K562 (cell line): ENCODE data around the gene MAP2K7. TPM values are rescaled to one million over a fixed set of nuclear protein-coding genes. Genes with fewer than 3 reads are reported as not detected.

Experiments used
- ATAC-seq: fragments of 200-7000 bp; cut with Tn5 transposase; 3 replicates; pipeline ENCODE4 v1.9.1; 2020; ENCODE audit warnings: moderate library complexity
- BruUV-seq: library from RNA; stranded (reverse); fragments of 400-500 nt; replicated peaks from 2 replicates; lab custom pipeline; 2021; lab: Mats Ljungman, UMichigan
- CTCF ChIA-PET: fragments of 300-600 bp; formaldehyde crosslinking; extraction: SDS; loops from one replicate; lab custom pipeline; 2021; ENCODE audit warnings: low intra/inter-chr PET ratio; lab: Yijun Ruan, JAX
- POLR2A ChIA-PET: fragments of 300-600, 350-650 bp; sonication (Branson Sonifier 250); formaldehyde crosslinking; extraction: SDS; loops from one replicate; lab custom pipeline; 2021; ENCODE audit warnings: antibody characterized with exemption, inconsistent platforms; lab: Yijun Ruan, JAX
- DNase-seq, 4 experiments: peaks; one replicate each; pipeline versions ENCODE4 v3.0.0 to v3.0.0-alpha.2; 2011 to 2018; ENCODE audit warnings: low spot score in 3 of 4, mixed read lengths in 3 of 4; ENCODE audit errors: extremely low read depth in 1 of 4
- FAIRE-seq: peaks from 2 replicates; lab custom pipeline; 2011; peaks lifted over from hg19 to GRCh38; lab: Jason Lieb, UNC
- H2AFZ ChIP-seq: 2 replicates; pipeline ENCODE4 v1.6.0; 2011; ENCODE audit warnings: low read depth, low read length, control low read depth, inconsistent platforms
- H3K27ac ChIP-seq: fragments of 200-600 bp; 3 replicates; pipeline ENCODE4 v1.8.0; 2011; ENCODE audit warnings: low read depth, mild to moderate bottlenecking, control low read depth, inconsistent platforms, low read length, moderate library complexity, mixed read lengths; ENCODE audit errors: extremely low read depth
- H3K27me3 ChIP-seq, 2 experiments: fragments of 300-600 bp in 1 of 2; 2 replicates in 1 of 2; 3 replicates in 1 of 2; pipeline versions ENCODE4 v1.6.0 to v1.8.0; 2011; ENCODE audit warnings: inconsistent platforms in 2 of 2, low read length in 2 of 2, mild to moderate bottlenecking in 1 of 2, mixed read lengths in 1 of 2, moderate library complexity in 1 of 2; ENCODE audit not compliant: control insufficient read depth in 2 of 2, insufficient read depth in 2 of 2
- H3K36me3 ChIP-seq: fragments of 300-600 bp; 3 replicates; pipeline ENCODE4 v1.8.0; 2011; ENCODE audit warnings: mild to moderate bottlenecking, low read length, inconsistent platforms; ENCODE audit not compliant: control insufficient read depth, insufficient read depth
- H3K4me1 ChIP-seq, 2 experiments: fragments of 200-600 bp in 1 of 2; replicated peaks in 1 of 2; 2 replicates in 1 of 2; 3 replicates in 1 of 2; pipeline versions ENCODE4 v1.5.1 to v1.8.0; 2011; ENCODE audit warnings: inconsistent platforms in 2 of 2, low read length in 2 of 2, mild to moderate bottlenecking in 1 of 2, mixed read lengths in 1 of 2, moderate library complexity in 1 of 2; ENCODE audit not compliant: control insufficient read depth in 2 of 2, insufficient read depth in 2 of 2
- H3K4me2 ChIP-seq: 2 replicates; pipeline ENCODE4 v1.6.1; 2011; ENCODE audit warnings: low read length, control low read depth, inconsistent platforms, mixed read lengths; ENCODE audit not compliant: insufficient read depth
- H3K4me3 ChIP-seq: fragments of 200-600 bp; sonication (generic), shearing (Covaris generic); 2 replicates; pipeline ENCODE4 v1.5.1; 2016; ENCODE audit warnings: control low read depth, inconsistent platforms
- H3K79me2 ChIP-seq: fragments of 200-600 bp; 3 replicates; pipeline ENCODE4 v1.8.0; 2011; ENCODE audit warnings: low read length, inconsistent platforms; ENCODE audit not compliant: control insufficient read depth, insufficient read depth
- H3K9ac ChIP-seq, 2 experiments: 2 replicates each; pipeline versions ENCODE4 v1.6.0 to v1.6.1; 2011; ENCODE audit warnings: low read depth in 2 of 2, low read length in 2 of 2, control low read depth in 1 of 2, inconsistent platforms in 1 of 2, mild to moderate bottlenecking in 1 of 2, mixed read lengths in 1 of 2; ENCODE audit not compliant: insufficient read depth in 1 of 2
- H3K9me1 ChIP-seq: one replicate; pipeline ENCODE4 v1.6.0; 2011; ENCODE audit warnings: inconsistent platforms, mild to moderate bottlenecking, low read length, moderate library complexity; ENCODE audit not compliant: control insufficient read depth, insufficient read depth
- H3K9me3 ChIP-seq: replicated peaks from 2 replicates; pipeline ENCODE4 v1.5.1; 2011; ENCODE audit warnings: low read depth, low read length, inconsistent platforms; ENCODE audit not compliant: control insufficient read depth, insufficient read depth
- H4K20me1 ChIP-seq: replicated peaks from 2 replicates; pipeline ENCODE4 v1.6.1; 2011; ENCODE audit warnings: low read length, inconsistent platforms, mixed read lengths; ENCODE audit not compliant: control insufficient read depth, insufficient read depth
- CBFA2T3 ChIP-seq: fragments of 450-650 bp; IDR thresholded peaks from 2 replicates; pipeline ENCODE4 v1.6.1; 2017
- DLX4 ChIP-seq: fragments of 250-450 bp; sonication (Bioruptor Pico); IDR thresholded peaks from 2 replicates; pipeline ENCODE4 v1.6.1; 2021; ENCODE audit warnings: mild to moderate bottlenecking
- ETV1 ChIP-seq: fragments of 450-650 bp; conservative IDR thresholded peaks from 2 replicates; pipeline ENCODE4 v1.6.1; 2016; ENCODE audit warnings: missing genetic modification characterization, control low read depth, low read depth, missing compliant biosample characterization
- GABPA ChIP-seq: fragments of 200-800 bp; sonication (Bioruptor generic); conservative IDR thresholded peaks from 2 replicates; pipeline ENCODE4 v1.6.1; 2016; ENCODE audit warnings: low read depth, missing genetic modification characterization, missing compliant biosample characterization
- ILK ChIP-seq: fragments of 450-650 bp; IDR thresholded peaks from 2 replicates; pipeline ENCODE4 v1.6.1; 2016; ENCODE audit warnings: missing genetic modification characterization, low read depth, mild to moderate bottlenecking, missing compliant biosample characterization, moderate library complexity, borderline replicate concordance
- KAT7 ChIP-seq: sonication (generic); formaldehyde crosslinking; IDR thresholded peaks from 2 replicates; pipeline ENCODE4 v1.8.0; 2022; ENCODE audit warnings: missing genetic modification reagents, mild to moderate bottlenecking, borderline replicate concordance
- MBD2 ChIP-seq: sonication (generic); IDR thresholded peaks from 2 replicates; pipeline ENCODE4 v1.6.1; 2016; ENCODE audit warnings: low read depth, borderline replicate concordance
- MNT ChIP-seq, 2 experiments: fragments of 450-650 bp; conservative IDR thresholded peaks; 2 replicates each; pipeline ENCODE4 v1.6.1; 2017; ENCODE audit warnings: mild to moderate bottlenecking in 2 of 2, moderate library complexity in 2 of 2
- NR4A1 ChIP-seq, 2 experiments: fragments of 250-450 bp in 1 of 2; fragments of 450-650 bp in 1 of 2; sonication (Bioruptor Pico) in 1 of 2; IDR thresholded peaks; 2 replicates each; pipeline versions ENCODE4 v1.4.0 to v1.6.1; 2016 to 2020; ENCODE audit warnings: mild to moderate bottlenecking in 2 of 2, missing compliant biosample characterization in 1 of 2, missing genetic modification characterization in 1 of 2, moderate library complexity in 1 of 2
- RBFOX2 ChIP-seq: fragments of 200-400 bp; formaldehyde crosslinking; IDR thresholded peaks from 2 replicates; pipeline ENCODE4 v1.6.1; 2017; ENCODE audit warnings: low read depth, mild to moderate bottlenecking, low read length, moderate library complexity
- SMAD4 ChIP-seq: fragments of 250-450 bp; sonication (Bioruptor Pico); conservative IDR thresholded peaks from 2 replicates; pipeline ENCODE4 v1.8.0; 2021; ENCODE audit warnings: inconsistent platforms, mild to moderate bottlenecking, moderate library complexity
- TAF9B ChIP-seq: fragments of 450-650 bp; IDR thresholded peaks from 2 replicates; pipeline ENCODE4 v1.6.1; 2018; ENCODE audit warnings: mild to moderate bottlenecking; ENCODE audit not compliant: partially characterized antibody
- TRIM25 ChIP-seq: fragments of 450-650 bp; IDR thresholded peaks from 2 replicates; pipeline ENCODE4 v1.7.0; 2016; ENCODE audit warnings: borderline replicate concordance
- YY1 ChIP-seq, 3 experiments: IDR thresholded peaks; 2 replicates each; pipeline ENCODE4 v1.6.1; 2011; ENCODE audit warnings: low read length in 2 of 3, mild to moderate bottlenecking in 2 of 3, moderate library complexity in 2 of 3, borderline replicate concordance in 1 of 3, control low read depth in 1 of 3, low read depth in 1 of 3; ENCODE audit not compliant: insufficient read depth in 3 of 3, insufficient replicate concordance in 2 of 3, control insufficient read depth in 1 of 3, insufficient read length in 1 of 3; ENCODE audit errors: extremely low read depth in 1 of 3
- ZNF12 ChIP-seq: sonication (generic); formaldehyde crosslinking; IDR thresholded peaks from 2 replicates; pipeline ENCODE4 v1.4.0; 2020; ENCODE audit warnings: mild to moderate bottlenecking, missing genetic modification reagents
- WGBS: fragments of 100-300 bp; shearing (Covaris generic); methylation state at CpG from one replicate; pipeline ENCODE4 v1.1.6; 2016; ENCODE audit warnings: low coverage, mixed read lengths; ENCODE audit not compliant: insufficient coverage; ENCODE audit errors: missing lambda C conversion rate; 5-methylcytosine and 5-hydroxymethylcytosine counted together
- in situ Hi-C: fragments of 300-500 bp; cut with MboI; formaldehyde crosslinking; loops from 4 replicates; pipeline ENCODE4 v1.15.0; 2018; ENCODE audit warnings: inconsistent platforms, mixed read lengths
- intact Hi-C: fragments of 100-400 bp; cut with micrococcal nuclease; formaldehyde crosslinking; loops from 2 replicates; pipeline ENCODE4 v1.14.2; 2022
- polyA plus RNA-seq, 8 experiments: library from polyadenylated mRNA; depleted of rRNA in 4 of 8; stranded (reverse) in 5 of 8; unstranded in 3 of 8; fragments of >200 nt; fragmentation: Nextera tagmentation in 2 of 8; fragmentation: Illumina TruSeq in 1 of 8; extraction: Ambion mirVana in 2 of 8; extraction: Trizol in 1 of 8; gene quantifications; 2 replicates each; pipeline versions ENCODE4 v1.2.1 to v1.2.3, GENCODE V29; 2011 to 2014; ENCODE audit warnings: inconsistent platforms in 1 of 8, missing spikeins in 1 of 8
- total RNA-seq, 7 experiments: library from RNA; depleted of rRNA in 6 of 7; stranded (reverse); fragments of >200 nt in 6 of 7; fragmentation: Illumina TruSeq in 2 of 7; extraction: Trizol in 2 of 7; gene quantifications; 2 replicates each; pipeline versions ENCODE4 v1.2.1 to v1.2.3, GENCODE V29; 2011 to 2021; ENCODE audit warnings: low replicate concordance in 1 of 7

The MAP2K7 gene
- total and polyA plus RNA-seq, 9 of the 15 experiments (the other 6 are each of a cell fraction or from before 2014, with no cell fraction given), result 0.51 to 45.8 (median 14.1) TPM

- H3K9me1 ChIP-seq, result no peaks in the 10 kb centered on the region
- no peaks in the 10 kb centered on the region for H3K27me3 ChIP-seq
- peak overlapping the region; percentile 52 for H3K4me3 ChIP-seq
- H3K9ac ChIP-seq, result peak overlapping the region; percentile 72 to 93
- DNase-seq (peak in 1 of 4 experiments; percentile 44), ATAC-seq (peak; percentile 1; the same call in 1 of the 3 replicates), FAIRE-seq (no peak)
- intact Hi-C loops, result loop anchor here (1.0 to 5.0 kb wide), 2 partner anchors 49 to 68 kb away; partner anchors contain the start of gene PRR36
- POLR2A ChIA-PET, result interaction anchor here (0.7 to 3.1 kb wide), 8 partner anchors 8 to 83 kb away, joined by 3 to 26 read pairs (median 10); partner anchors contain the start of genes ELAVL1, MAP2K7 and TIMM44
- H3K36me3 ChIP-seq, result peaks cover 19% of the 10 kb centered on the region; the same call in 1 of the 3 replicates
- WGBS, result 16% methylated on average over 17 of the region's 17 CpGs
- peaks cover 10% of the 10 kb centered on the region; the same call in 1 of the 2 replicates for H4K20me1 ChIP-seq
- H3K4me2 ChIP-seq, result peak overlapping the region; percentile 98
- H2AFZ ChIP-seq, result peak overlapping the region; percentile 83; the same call in 1 of the 2 replicates
- peaks cover 13 to 80% of the 10 kb centered on the region in 2 experiments for H3K4me1 ChIP-seq
- in situ Hi-C loops, result loop anchor here (5.0 kb wide), 1 partner anchor 69 kb away; no protein-coding TSS in a partner anchor
- H3K9me3 ChIP-seq, result no peaks in the 10 kb centered on the region
- peak overlapping the region; percentile 89 for H3K27ac ChIP-seq
- BruUV-seq, result TSS peak; percentile 94
- H3K79me2 ChIP-seq, result peaks cover 14% of the 10 kb centered on the region
- CTCF ChIA-PET, result no interaction called here
- peak; percentile 51; the same call in 1 of the 2 replicates for TF ChIP-seq ETV1 (tag)
- no peak for TF ChIP-seq DLX4 (CRISPR knock-in tag)
- TF ChIP-seq RBFOX2, result peak; percentile 51; the same call in 1 of the 2 replicates
- TF ChIP-seq GABPA (tag), result peak; percentile 68
- TF ChIP-seq ZNF12 (CRISPR knock-in tag), result no peak
- TF ChIP-seq ILK, result no peak
- TF ChIP-seq CBFA2T3, result 0 out of 2 replicates have a peak, but pooled peaks have one; percentile 3
- 0 out of 4 replicates have a peak, but pooled peaks of 1 of the 2 experiments have one; percentile 6 for TF ChIP-seq MNT (conservative IDR thresholded peaks at IDR 0.05)
- 0 out of 2 replicates have a peak, but pooled peaks have one; percentile 5 for TF ChIP-seq SMAD4 (CRISPR knock-in tag)
- peak in 1 of 3 experiments; percentile 5 for TF ChIP-seq YY1 (IDR thresholded peaks at IDR 0.05; ENCODE audit: borderline replicate concordance in 1 of 3, control insufficient read depth in 1 of 3, extremely low read depth in 1 of 3, insufficient read depth in 3 of 3, insufficient read length in 1 of 3, insufficient replicate concordance in 2 of 3, low read depth in 1 of 3, low read length in 2 of 3)
- TF ChIP-seq TRIM25, result no peak
- TF ChIP-seq KAT7 (CRISPR knock-in tag), result no peak
- TF ChIP-seq TAF9B, result no peak
- TF ChIP-seq MBD2, result no peak
- TF ChIP-seq NR4A1 (CRISPR knock-in tag; IDR thresholded peaks at IDR 0.05), result no peak
- TF ChIP-seq NR4A1 (tag; IDR thresholded peaks at IDR 0.05), result 0 out of 2 replicates have a peak, but pooled peaks have one; percentile 1
These were observed 17.8 kb downstream of the MAP2K7 start for GRCh38 chr19:7921302-7921966.
